ENCODE results near the gene GALM. TPM values are rescaled to one million over a fixed set of nuclear protein-coding genes. Genes with fewer than 3 reads are reported as not detected.
A peak's percentile ranks its signal among the peaks of the same experiment; 100 is the strongest.
"Not testable (repeated sequence)": the region's sequence is repeated elsewhere in the genome, so short reads cannot be mapped to it uniquely, and the experiment has no call there.

Gene GALM
- polyA plus RNA-seq, 2 donors: 2.6 to 3.4 TPM

DNA sequence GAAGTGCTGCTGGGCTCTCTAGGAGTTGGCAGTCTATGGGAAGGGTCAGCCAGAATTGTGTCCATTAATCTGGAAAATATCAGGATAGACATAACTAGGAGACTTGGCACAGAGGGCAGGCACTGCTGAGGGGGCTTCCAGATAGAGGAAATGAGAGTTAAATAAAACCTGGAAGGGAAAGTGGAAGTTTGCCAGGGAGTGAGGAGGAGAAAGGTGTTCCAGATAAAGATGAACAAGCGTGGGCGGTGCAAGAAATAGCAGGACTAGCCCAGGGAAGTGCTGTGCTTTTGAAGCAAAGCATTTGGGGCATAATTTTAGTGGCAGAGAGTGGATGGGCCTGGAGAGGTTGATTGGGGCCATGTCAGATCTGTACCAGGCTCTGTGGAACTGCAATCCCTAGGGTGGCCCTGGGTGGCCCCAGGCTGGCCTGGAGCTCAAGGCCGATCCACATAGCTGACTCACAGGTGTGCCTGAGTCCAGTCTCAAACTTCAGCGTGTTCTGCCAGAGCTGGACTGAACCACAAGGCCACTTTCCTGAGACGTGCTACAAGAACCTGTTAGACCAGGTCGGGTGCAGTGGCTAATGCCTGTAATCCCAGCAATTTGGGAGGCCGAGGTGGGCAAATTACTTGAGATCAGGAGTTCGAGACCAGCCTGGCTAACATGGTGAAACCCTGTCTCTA lies 26.9 kb downstream of the GALM start:
- peaks cover 0 to 2% of the 10 kb centered on the region in 2 donors for H3K36me3 ChIP-seq (ENCODE audit: control insufficient read depth in 2 of 2, insufficient read depth in 2 of 2, low read length in 1 of 2)
- 49 to 60% methylated on average over 8 of the region's 8 CpGs for WGBS, 2 donors
- H3K27me3 ChIP-seq (ENCODE audit: control insufficient read depth in 1 of 2, insufficient read depth in 2 of 2, low read length in 2 of 2): no peaks in the 10 kb centered on the region
- H3K27ac ChIP-seq (ENCODE audit: low read depth in 2 of 2, low read length in 1 of 2): peak overlapping the region in 1 of 2 donors; percentile 42
- H3K4me1 ChIP-seq (ENCODE audit: control insufficient read depth in 2 of 2, insufficient read depth in 2 of 2, low read length in 1 of 2): peaks cover 0 to 12% of the 10 kb centered on the region in 2 donors
- no peak overlapping the region for H3K4me3 ChIP-seq (ENCODE audit: low read depth in 1 of 2, low read length in 2 of 2)
- H3K9me3 ChIP-seq (ENCODE audit: control insufficient read depth in 2 of 2, insufficient read depth in 1 of 2, low read depth in 1 of 2, low read length in 1 of 2): no peaks in the 10 kb centered on the region

- H3K27me3 ChIP-seq (ENCODE audit: control insufficient read depth in 1 of 2, insufficient read depth in 2 of 2, low read length in 2 of 2): no peaks in the 10 kb centered on the region
- peaks cover 0 to 8% of the 10 kb centered on the region in 2 donors for H3K4me1 ChIP-seq (ENCODE audit: control insufficient read depth in 2 of 2, insufficient read depth in 2 of 2, low read length in 1 of 2)
- H3K4me3 ChIP-seq (ENCODE audit: low read depth in 1 of 2, low read length in 2 of 2): no peak overlapping the region
- no peaks in the 10 kb centered on the region for H3K36me3 ChIP-seq (ENCODE audit: control insufficient read depth in 2 of 2, insufficient read depth in 2 of 2, low read length in 1 of 2)
- WGBS, 2 donors: 53 to 55% methylated on average over 8 of the region's 8 CpGs
- H3K27ac ChIP-seq (ENCODE audit: low read depth in 2 of 2, low read length in 1 of 2): no peak overlapping the region
- no peaks in the 10 kb centered on the region for H3K9me3 ChIP-seq (ENCODE audit: control insufficient read depth in 2 of 2, insufficient read depth in 1 of 2, low read depth in 1 of 2, low read length in 1 of 2)
Measured at GRCh38 chr2:38697116-38697840, 31.4 kb downstream of the GALM start.

DNA sequence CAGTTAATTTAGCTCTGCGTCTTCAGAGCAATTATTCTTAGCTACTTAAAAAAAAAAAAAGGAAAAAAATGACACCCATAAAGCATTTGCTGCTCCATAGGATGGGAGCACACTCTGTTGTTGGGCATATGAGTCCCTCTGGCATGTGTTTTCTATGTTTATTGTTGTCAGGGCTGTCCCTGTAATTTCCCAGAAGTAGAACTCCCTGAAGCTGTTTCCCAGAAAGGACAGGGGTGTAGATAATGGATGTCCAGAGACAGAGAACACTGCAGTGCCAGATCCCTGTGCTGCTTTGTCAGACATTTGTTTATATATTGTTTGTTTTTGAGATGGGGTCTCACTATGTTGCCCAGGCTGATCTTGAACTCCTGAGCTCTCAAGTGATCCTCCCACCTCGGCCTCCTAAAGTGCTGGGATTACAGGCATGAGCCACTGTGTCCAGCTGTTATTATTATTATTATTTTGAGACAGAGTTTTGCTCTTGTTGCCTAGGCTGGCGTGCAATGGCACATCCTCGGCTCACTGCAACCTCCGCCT lies 32.6 kb downstream of the GALM start:
- Histone ChIP-seq H3K4me3 (ENCODE audit: low read depth in 1 of 2, low read length in 2 of 2) (no peak overlapping the region), H3K36me3 (ENCODE audit: control insufficient read depth in 2 of 2, insufficient read depth in 2 of 2, low read length in 1 of 2) (no peaks in the 10 kb centered on the region), H3K27me3 (ENCODE audit: control insufficient read depth in 1 of 2, insufficient read depth in 2 of 2, low read length in 2 of 2) (no peaks in the 10 kb centered on the region), H3K4me1 (ENCODE audit: control insufficient read depth in 2 of 2, insufficient read depth in 2 of 2, low read length in 1 of 2) (no peaks in the 10 kb centered on the region), H3K9me3 (ENCODE audit: control insufficient read depth in 2 of 2, insufficient read depth in 1 of 2, low read depth in 1 of 2, low read length in 1 of 2) (no peaks in the 10 kb centered on the region), H3K27ac (ENCODE audit: low read depth in 2 of 2, low read length in 1 of 2) (no peak overlapping the region)
- WGBS, 2 donors: 96 to 97% methylated on average over 5 of the region's 5 CpGs

GRCh38 chr2:38700113-38700785 lies 34.3 kb downstream of the GALM start:
- no peak overlapping the region for H3K4me3 ChIP-seq (ENCODE audit: low read depth in 1 of 2, low read length in 2 of 2)
- no peak overlapping the region for H3K27ac ChIP-seq (ENCODE audit: low read depth in 2 of 2, low read length in 1 of 2)
- WGBS, 2 donors: 76 to 92% methylated on average over 9 of the region's 9 CpGs
- H3K27me3 ChIP-seq (ENCODE audit: control insufficient read depth in 1 of 2, insufficient read depth in 2 of 2, low read length in 2 of 2): no peaks in the 10 kb centered on the region
- no peaks in the 10 kb centered on the region for H3K36me3 ChIP-seq (ENCODE audit: control insufficient read depth in 2 of 2, insufficient read depth in 2 of 2, low read length in 1 of 2)
- no peaks in the 10 kb centered on the region for H3K9me3 ChIP-seq (ENCODE audit: control insufficient read depth in 2 of 2, insufficient read depth in 1 of 2, low read depth in 1 of 2, low read length in 1 of 2)
- no peaks in the 10 kb centered on the region for H3K4me1 ChIP-seq (ENCODE audit: control insufficient read depth in 2 of 2, insufficient read depth in 2 of 2, low read length in 1 of 2)

DNA sequence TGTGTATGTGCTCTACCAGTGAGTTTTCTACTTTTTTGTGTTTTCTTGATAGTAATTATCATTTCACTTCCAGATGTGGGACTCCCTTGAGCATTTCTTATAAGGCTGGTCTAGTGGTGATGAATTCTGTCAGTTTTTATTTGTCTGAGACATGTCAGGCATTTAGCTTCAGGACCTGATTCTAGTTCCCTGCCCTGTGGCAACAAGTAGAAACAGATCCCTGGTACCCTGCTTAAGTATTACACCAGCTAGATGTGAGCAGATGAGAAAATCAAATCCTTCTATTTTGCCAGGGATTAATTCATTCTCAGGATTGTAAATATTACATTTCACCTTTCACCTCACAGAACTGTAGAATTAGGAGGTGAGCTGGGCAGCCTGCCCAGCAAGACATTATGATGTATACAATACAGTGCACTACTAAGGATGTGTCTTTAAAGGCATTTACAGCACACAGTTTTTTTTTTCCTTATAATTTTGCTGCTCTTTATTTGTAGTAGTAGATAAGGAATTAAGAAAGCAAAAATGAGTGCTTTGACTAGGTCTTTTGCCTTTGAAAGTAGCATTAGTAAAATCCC lies 35.1 kb downstream of the GALM start:
- no peaks in the 10 kb centered on the region for H3K9me3 ChIP-seq (ENCODE audit: control insufficient read depth in 2 of 2, insufficient read depth in 1 of 2, low read depth in 1 of 2, low read length in 1 of 2)
- no peaks in the 10 kb centered on the region for H3K4me1 ChIP-seq (ENCODE audit: control insufficient read depth in 2 of 2, insufficient read depth in 2 of 2, low read length in 1 of 2)
- H3K27me3 ChIP-seq (ENCODE audit: control insufficient read depth in 1 of 2, insufficient read depth in 2 of 2, low read length in 2 of 2): no peaks in the 10 kb centered on the region
- H3K27ac ChIP-seq (ENCODE audit: low read depth in 2 of 2, low read length in 1 of 2): no peak overlapping the region
- no peak overlapping the region for H3K4me3 ChIP-seq (ENCODE audit: low read depth in 1 of 2, low read length in 2 of 2)
- no peaks in the 10 kb centered on the region for H3K36me3 ChIP-seq (ENCODE audit: control insufficient read depth in 2 of 2, insufficient read depth in 2 of 2, low read length in 1 of 2)

GRCh38 chr2:38701542-38701941 lies 35.6 kb downstream of the GALM start:
- no peaks in the 10 kb centered on the region for H3K36me3 ChIP-seq (ENCODE audit: control insufficient read depth in 2 of 2, insufficient read depth in 2 of 2, low read length in 1 of 2)
- H3K4me3 ChIP-seq (ENCODE audit: low read depth in 1 of 2, low read length in 2 of 2): no peak overlapping the region
- WGBS, 2 donors: 84 to 85% methylated on average over 4 of the region's 4 CpGs
- H3K27me3 ChIP-seq (ENCODE audit: control insufficient read depth in 1 of 2, insufficient read depth in 2 of 2, low read length in 2 of 2): no peaks in the 10 kb centered on the region
- no peak overlapping the region for H3K27ac ChIP-seq (ENCODE audit: low read depth in 2 of 2, low read length in 1 of 2)
- no peaks in the 10 kb centered on the region for H3K9me3 ChIP-seq (ENCODE audit: control insufficient read depth in 2 of 2, insufficient read depth in 1 of 2, low read depth in 1 of 2, low read length in 1 of 2)
- H3K4me1 ChIP-seq (ENCODE audit: control insufficient read depth in 2 of 2, insufficient read depth in 2 of 2, low read length in 1 of 2): no peaks in the 10 kb centered on the region

DNA sequence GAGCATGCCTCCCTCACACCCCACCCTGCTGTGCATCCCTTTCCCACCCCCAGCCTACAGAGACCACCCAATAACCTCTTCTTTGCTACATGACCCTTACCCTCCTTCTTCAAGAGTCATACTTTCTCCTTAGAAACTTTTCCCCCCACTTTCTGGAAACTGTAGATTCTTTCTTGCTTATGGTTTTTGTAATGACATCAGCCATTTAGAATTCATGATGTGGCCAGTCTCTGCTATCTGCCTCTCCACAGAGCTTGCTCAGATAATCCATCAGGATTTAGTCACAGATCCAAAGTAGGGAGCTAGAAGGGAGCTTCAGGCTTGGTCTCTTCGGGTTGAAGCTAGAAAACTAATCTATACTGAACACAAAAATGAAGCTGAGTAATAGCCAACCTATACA lies 36.5 kb downstream of the GALM start:
- 64 to 69% methylated on average over 1 of the region's 1 CpG for WGBS, 2 donors
- H3K4me1 ChIP-seq (ENCODE audit: control insufficient read depth in 2 of 2, insufficient read depth in 2 of 2, low read length in 1 of 2): no peaks in the 10 kb centered on the region
- H3K4me3 ChIP-seq (ENCODE audit: low read depth in 1 of 2, low read length in 2 of 2): no peak overlapping the region
- no peaks in the 10 kb centered on the region for H3K9me3 ChIP-seq (ENCODE audit: control insufficient read depth in 2 of 2, insufficient read depth in 1 of 2, low read depth in 1 of 2, low read length in 1 of 2)
- H3K27ac ChIP-seq (ENCODE audit: low read depth in 2 of 2, low read length in 1 of 2): no peak overlapping the region
- no peaks in the 10 kb centered on the region for H3K36me3 ChIP-seq (ENCODE audit: control insufficient read depth in 2 of 2, insufficient read depth in 2 of 2, low read length in 1 of 2)
- no peaks in the 10 kb centered on the region for H3K27me3 ChIP-seq (ENCODE audit: control insufficient read depth in 1 of 2, insufficient read depth in 2 of 2, low read length in 2 of 2)

DNA sequence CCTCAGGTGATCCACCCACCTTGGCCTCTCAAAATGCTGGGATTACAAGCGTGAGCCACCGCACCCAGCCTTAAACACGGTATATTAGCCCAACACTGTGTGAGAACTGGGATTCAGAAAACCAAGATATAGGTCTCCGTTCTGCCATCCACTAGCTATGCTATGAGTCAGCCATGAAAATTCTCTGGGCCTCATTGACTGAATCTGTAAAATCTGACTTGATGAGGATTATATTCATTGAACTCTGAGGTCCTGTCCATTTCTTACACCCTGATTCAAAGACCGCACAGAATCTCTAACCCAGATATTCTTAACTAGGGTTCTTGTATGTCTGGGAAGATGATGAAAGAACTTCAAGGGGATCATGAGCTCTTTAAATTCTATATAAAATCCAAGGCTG lies 37.4 kb downstream of the GALM start:
- not testable (repeated sequence) for H3K9me3 ChIP-seq (ENCODE audit: control insufficient read depth in 2 of 2, insufficient read depth in 1 of 2, low read depth in 1 of 2, low read length in 1 of 2); H3K4me1 ChIP-seq (ENCODE audit: control insufficient read depth in 2 of 2, insufficient read depth in 2 of 2, low read length in 1 of 2); H3K36me3 ChIP-seq (ENCODE audit: control insufficient read depth in 2 of 2, insufficient read depth in 2 of 2, low read length in 1 of 2); H3K27me3 ChIP-seq (ENCODE audit: control insufficient read depth in 1 of 2, insufficient read depth in 2 of 2, low read length in 2 of 2); H3K27ac ChIP-seq (ENCODE audit: low read depth in 2 of 2, low read length in 1 of 2); H3K4me3 ChIP-seq (ENCODE audit: low read depth in 1 of 2, low read length in 2 of 2)
- WGBS, 2 donors: 96 to 98% methylated on average over 5 of the region's 5 CpGs

DNA sequence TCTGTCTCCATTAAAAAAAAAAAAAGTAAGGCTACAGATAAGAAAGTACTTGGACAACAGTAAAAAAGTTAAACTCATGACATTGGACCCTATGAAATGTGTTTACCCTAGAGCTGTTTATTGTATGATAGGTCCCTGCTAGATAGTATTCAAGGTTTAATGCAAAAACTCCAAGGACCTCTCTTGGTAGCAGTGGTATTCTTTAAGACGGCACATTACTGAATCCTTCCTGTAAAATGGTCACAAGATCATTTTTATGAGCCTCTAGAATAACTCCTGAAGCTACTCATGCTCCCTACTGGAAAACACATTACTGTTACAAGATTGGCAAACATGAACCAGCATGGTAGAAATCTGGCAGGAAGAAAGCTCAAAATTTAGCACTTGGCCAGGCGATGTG lies 38.8 kb downstream of the GALM start:
- Histone ChIP-seq H3K27me3 (ENCODE audit: control insufficient read depth in 1 of 2, insufficient read depth in 2 of 2, low read length in 2 of 2) (no peaks in the 10 kb centered on the region), H3K4me3 (ENCODE audit: low read depth in 1 of 2, low read length in 2 of 2) (no peak overlapping the region), H3K36me3 (ENCODE audit: control insufficient read depth in 2 of 2, insufficient read depth in 2 of 2, low read length in 1 of 2) (no peaks in the 10 kb centered on the region), H3K4me1 (ENCODE audit: control insufficient read depth in 2 of 2, insufficient read depth in 2 of 2, low read length in 1 of 2) (no peaks in the 10 kb centered on the region), H3K27ac (ENCODE audit: low read depth in 2 of 2, low read length in 1 of 2) (no peak overlapping the region), H3K9me3 (ENCODE audit: control insufficient read depth in 2 of 2, insufficient read depth in 1 of 2, low read depth in 1 of 2, low read length in 1 of 2) (no peaks in the 10 kb centered on the region)
- 90 to 96% methylated on average over 2 of the region's 2 CpGs for WGBS, 2 donors
